Breast epithelium (tissue), 4 donors: ENCODE data around the gene TMEM176B. TPM values are rescaled to one million over a fixed set of nuclear protein-coding genes. Genes with fewer than 3 reads are reported as not detected.
"Not testable (repeated sequence)": the region's sequence is repeated elsewhere in the genome, so short reads cannot be mapped to it uniquely, and the experiment has no call there.

Source experiments
- DNase-seq, 2 donors: peaks; one replicate each; pipeline ENCODE4 v3.0.0-alpha.2; 2019; ENCODE audit warnings: low spot score in 2 of 2
- H3K27ac ChIP-seq, 2 donors: fragments of 200-600 bp; sonication (generic) in 1 of 2; one replicate each; pipeline ENCODE4 v1.5.1; 2016 to 2019; ENCODE audit warnings: mild to moderate bottlenecking in 1 of 2
- H3K27me3 ChIP-seq, 2 donors: fragments of 200-600 bp; sonication (generic) in 1 of 2; one replicate each; pipeline versions ENCODE4 v1.5.1 to v1.6.0; 2017 to 2019; ENCODE audit warnings: control low read depth in 1 of 2, mild to moderate bottlenecking in 1 of 2
- H3K36me3 ChIP-seq: fragments of 200-600 bp; one replicate; pipeline ENCODE4 v1.5.1; 2019
- H3K4me1 ChIP-seq, 2 donors: fragments of 200-600 bp; sonication (generic); one replicate each; pipeline ENCODE4 v1.5.1; 2016 to 2019; ENCODE audit warnings: control low read depth in 1 of 2
- H3K4me3 ChIP-seq, 3 donors: fragments of 200-600 bp; sonication (generic); 1 replicate in 2 of 3; 2 replicates in 1 of 3; pipeline ENCODE4 v1.5.1; 2016 to 2019; ENCODE audit warnings: mild to moderate bottlenecking in 3 of 3, moderate library complexity in 2 of 3
- H3K9me3 ChIP-seq, 2 donors: fragments of 200-600 bp; sonication (generic) in 1 of 2; one replicate each; pipeline ENCODE4 v1.5.1; 2016 to 2019; ENCODE audit warnings: control low read depth in 1 of 2
- CTCF ChIP-seq, 3 donors: fragments of 450-650 bp; IDR thresholded peaks; one replicate each; pipeline ENCODE4 v1.5.1; 2016 to 2017; ENCODE audit warnings: antibody characterized with exemption in 3 of 3, mild to moderate bottlenecking in 3 of 3, moderate library complexity in 3 of 3
- POLR2A ChIP-seq: fragments of 450-650 bp; IDR thresholded peaks from one replicate; pipeline ENCODE4 v1.6.1; 2016; ENCODE audit warnings: antibody characterized with exemption, mild to moderate bottlenecking, moderate library complexity
- POLR2AphosphoS5 ChIP-seq, 3 donors: sonication (generic); formaldehyde crosslinking; IDR thresholded peaks; one replicate each; pipeline ENCODE4 v1.6.1; 2017; ENCODE audit warnings: antibody characterized with exemption in 3 of 3
- intact Hi-C: fragments of 100-400 bp; cut with DNase I; formaldehyde crosslinking; loops from one replicate; pipeline ENCODE4 v1.15.1; 2023; ENCODE audit warnings: low total_unique reads
- total RNA-seq, 3 donors: library from RNA; depleted of rRNA; stranded (reverse); fragments of >200 nt; gene quantifications; one replicate each; pipeline ENCODE4 v1.1.0, GENCODE V29; 2016

TMEM176B gene
- total RNA-seq, 3 donors from 2014 or later = 49.1 to 105 (median 75.5) TPM

- Histone ChIP-seq H3K27me3 (no peaks in the 10 kb centered on the region), H3K9me3 (no peaks in the 10 kb centered on the region), H3K4me1 (no peaks in the 10 kb centered on the region), H3K4me3 (no peak overlapping the region), H3K27ac (peak overlapping the region in 1 of 2 donors; percentile 71), H3K36me3 (no peaks in the 10 kb centered on the region)
- intact Hi-C loops = no loop called here
- no peak for DNase-seq
- TF ChIP-seq POLR2A (no peak), POLR2AphosphoS5 (IDR thresholded peaks at IDR 0.05) (no peak), CTCF (IDR thresholded peaks at IDR 0.05) (no peak)
Measured at GRCh38 chr7:150781961-150782360, 18.2 kb downstream of the TMEM176B start.

- Histone ChIP-seq H3K4me1 (no peaks in the 10 kb centered on the region), H3K27me3 (no peaks in the 10 kb centered on the region), H3K27ac (peak overlapping the region in 1 of 2 donors; percentile 71), H3K9me3 (no peaks in the 10 kb centered on the region), H3K4me3 (no peak overlapping the region), H3K36me3 (no peaks in the 10 kb centered on the region)
- no peak for DNase-seq
- intact Hi-C loops = no loop called here
- TF ChIP-seq CTCF (IDR thresholded peaks at IDR 0.05) (no peak), POLR2A (no peak), POLR2AphosphoS5 (IDR thresholded peaks at IDR 0.05) (no peak)
Measured at GRCh38 chr7:150781103-150781502, 19.1 kb downstream of the TMEM176B start.

- Histone ChIP-seq H3K27me3 (no peaks in the 10 kb centered on the region), H3K36me3 (no peaks in the 10 kb centered on the region), H3K9me3 (no peaks in the 10 kb centered on the region), H3K27ac (peak overlapping the region in 1 of 2 donors; percentile 70), H3K4me3 (no peak overlapping the region), H3K4me1 (no peaks in the 10 kb centered on the region)
- no peak for TF ChIP-seq CTCF (IDR thresholded peaks at IDR 0.05)
- no peak for TF ChIP-seq POLR2AphosphoS5 (IDR thresholded peaks at IDR 0.05)
- no peak for TF ChIP-seq POLR2A
- intact Hi-C loops = no loop called here
- DNase-seq = no peak
Measured at GRCh38 chr7:150780292-150780691, 19.9 kb downstream of the TMEM176B start.

GRCh38 chr7:150778738-150779301 lies 21.3 kb downstream of the TMEM176B start:
- H3K4me1 ChIP-seq = no peaks in the 10 kb centered on the region
- no peaks in the 10 kb centered on the region for H3K27me3 ChIP-seq
- H3K27ac ChIP-seq = no peak overlapping the region
- peak; percentile 69 to 70 for DNase-seq
- peaks cover 0 to 5% of the 10 kb centered on the region in 2 donors for H3K9me3 ChIP-seq
- TF ChIP-seq CTCF (IDR thresholded peaks at IDR 0.05) (peak; percentile 63 to 69 (median 65)), POLR2A (no peak)
- intact Hi-C loops = no loop called here
- H3K36me3 ChIP-seq = no peaks in the 10 kb centered on the region
- no peak overlapping the region for H3K4me3 ChIP-seq

- Histone ChIP-seq H3K27me3 (no peaks in the 10 kb centered on the region), H3K36me3 (no peaks in the 10 kb centered on the region), H3K9me3 (peaks cover 0 to 8% of the 10 kb centered on the region in 2 donors), H3K4me3 (no peak overlapping the region), H3K27ac (no peak overlapping the region), H3K4me1 (no peaks in the 10 kb centered on the region)
- DNase-seq = no peak
- intact Hi-C loops = no loop called here
- TF ChIP-seq CTCF (IDR thresholded peaks at IDR 0.05) = no peak
- TF ChIP-seq POLR2AphosphoS5 (IDR thresholded peaks at IDR 0.05) = no peak
- TF ChIP-seq POLR2A = no peak
Measured at GRCh38 chr7:150778014-150778737, 22.0 kb downstream of the TMEM176B start.

DNA sequence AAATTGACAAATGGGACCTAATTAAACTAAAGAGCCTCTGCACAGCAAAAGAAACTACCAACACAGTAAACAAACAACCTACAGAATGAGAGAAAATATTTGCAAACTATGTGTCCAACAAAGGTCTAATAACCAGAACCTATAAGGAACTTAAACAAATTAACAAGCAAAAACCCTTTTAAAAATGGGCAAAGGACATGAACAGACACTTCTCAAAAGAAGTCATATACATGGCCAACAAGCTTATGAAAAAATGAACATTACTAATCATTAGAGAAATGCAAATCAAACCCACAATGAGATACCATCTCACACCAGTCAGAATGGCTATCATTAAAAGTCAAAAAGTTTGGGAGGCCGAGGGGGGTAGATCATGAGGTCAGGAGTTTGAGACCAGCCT lies 26.0 kb downstream of the TMEM176B start:
- H3K9me3 ChIP-seq, H3K4me3 ChIP-seq, H3K36me3 ChIP-seq, intact Hi-C loops, H3K27ac ChIP-seq, H3K27me3 ChIP-seq, DNase-seq, H3K4me1 ChIP-seq: not testable (repeated sequence)
